LoVo (cell line): ENCODE data around the gene RAP1GAP.
"Not testable (repeated sequence)": the region's sequence is repeated elsewhere in the genome, so short reads cannot be mapped to it uniquely, and the experiment has no call there.

ENCODE experiments used
- DNase-seq: peaks from one replicate; pipeline ENCODE4 v3.0.0-alpha.2; 2016; ENCODE audit warnings: low spot score

The RAP1GAP gene

GRCh38 chr1:21677168-21677567 is 8.0 kb upstream of the RAP1GAP start:
- no peak for DNase-seq

DNA sequence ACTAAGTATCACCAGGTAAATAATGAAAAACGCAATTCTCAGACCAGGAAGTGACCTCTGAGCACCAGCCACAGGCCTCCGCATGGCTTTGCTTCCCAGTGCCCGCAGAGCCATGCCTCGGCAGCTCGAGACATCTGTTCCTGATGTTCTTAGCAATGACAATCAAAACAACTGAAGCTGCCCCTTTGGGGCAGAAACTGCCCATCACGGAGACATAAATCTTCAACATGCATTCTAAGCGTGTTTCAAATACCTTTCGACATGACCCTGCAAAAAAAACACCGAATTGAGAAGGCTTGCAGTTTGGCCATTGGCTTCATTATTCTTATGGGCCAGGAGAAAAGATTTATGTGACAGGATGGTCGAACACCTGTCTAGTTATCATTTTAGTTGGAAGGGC is 5.8 kb upstream of the RAP1GAP start:
- no peak for DNase-seq

DNA sequence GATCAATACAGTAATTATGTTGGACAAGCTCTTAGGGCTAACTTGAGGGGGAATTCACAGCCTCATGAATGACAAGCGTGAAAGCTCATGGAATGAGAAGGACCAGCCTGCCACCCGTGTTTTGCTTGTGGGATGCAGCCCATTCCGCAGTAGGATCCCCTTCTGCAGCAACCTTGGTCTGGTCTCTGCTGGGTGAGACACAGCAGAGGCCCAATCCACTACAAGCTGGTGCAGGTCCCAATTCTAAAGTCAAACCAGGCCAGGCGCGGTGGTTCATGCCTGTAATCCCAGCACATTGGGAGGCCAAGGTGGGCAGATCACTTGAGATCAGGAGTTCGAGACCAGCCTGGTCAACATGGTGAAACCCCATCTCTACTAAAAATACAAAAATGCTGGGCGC is 4.7 kb upstream of the RAP1GAP start:
- not testable (repeated sequence) for DNase-seq

GRCh38 chr1:21673277-21673780 is 4.2 kb upstream of the RAP1GAP start:
- no peak for DNase-seq

DNA sequence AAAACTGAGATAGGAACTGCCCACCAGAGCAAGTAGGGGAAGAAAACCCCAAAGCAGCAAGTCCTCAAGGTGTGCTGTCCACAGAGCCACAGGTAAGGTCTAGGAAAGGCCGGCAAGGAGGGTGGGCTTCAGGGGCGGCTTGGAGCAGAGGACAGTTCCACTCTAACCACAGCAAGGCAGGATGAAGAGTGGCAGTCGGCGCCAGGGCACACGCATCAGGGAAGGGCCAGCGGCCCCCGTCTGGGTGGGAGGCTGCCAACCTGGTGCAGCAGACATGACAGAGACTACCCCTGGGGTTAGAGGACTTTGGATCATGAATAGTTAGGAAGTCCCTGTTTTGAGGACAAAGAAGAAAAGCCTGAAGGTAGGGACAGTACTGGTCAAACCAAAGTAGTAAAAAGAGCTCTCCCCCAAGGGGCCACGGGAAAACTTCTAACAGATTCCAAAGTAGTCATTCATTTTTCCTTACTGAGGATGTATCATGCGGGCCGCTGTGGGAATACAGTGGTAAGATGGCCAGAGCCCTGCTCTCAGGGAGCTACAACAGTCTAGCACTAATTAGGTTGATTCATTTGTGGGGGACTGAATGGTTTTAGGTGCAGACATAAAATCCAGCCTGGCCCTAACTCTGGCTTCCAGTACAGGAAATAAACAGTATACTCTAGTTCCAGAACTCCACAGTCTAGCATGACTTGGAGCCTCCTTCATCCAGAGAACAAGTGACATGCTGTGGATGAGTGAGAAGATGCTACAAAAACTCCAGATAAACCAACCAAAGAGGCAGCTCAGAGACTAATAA is 3.5 kb upstream of the RAP1GAP start:
- DNase-seq = no peak

- DNase-seq = no peak
These were observed 2.8 kb upstream of the RAP1GAP start for GRCh38 chr1:21671915-21672314.

DNA sequence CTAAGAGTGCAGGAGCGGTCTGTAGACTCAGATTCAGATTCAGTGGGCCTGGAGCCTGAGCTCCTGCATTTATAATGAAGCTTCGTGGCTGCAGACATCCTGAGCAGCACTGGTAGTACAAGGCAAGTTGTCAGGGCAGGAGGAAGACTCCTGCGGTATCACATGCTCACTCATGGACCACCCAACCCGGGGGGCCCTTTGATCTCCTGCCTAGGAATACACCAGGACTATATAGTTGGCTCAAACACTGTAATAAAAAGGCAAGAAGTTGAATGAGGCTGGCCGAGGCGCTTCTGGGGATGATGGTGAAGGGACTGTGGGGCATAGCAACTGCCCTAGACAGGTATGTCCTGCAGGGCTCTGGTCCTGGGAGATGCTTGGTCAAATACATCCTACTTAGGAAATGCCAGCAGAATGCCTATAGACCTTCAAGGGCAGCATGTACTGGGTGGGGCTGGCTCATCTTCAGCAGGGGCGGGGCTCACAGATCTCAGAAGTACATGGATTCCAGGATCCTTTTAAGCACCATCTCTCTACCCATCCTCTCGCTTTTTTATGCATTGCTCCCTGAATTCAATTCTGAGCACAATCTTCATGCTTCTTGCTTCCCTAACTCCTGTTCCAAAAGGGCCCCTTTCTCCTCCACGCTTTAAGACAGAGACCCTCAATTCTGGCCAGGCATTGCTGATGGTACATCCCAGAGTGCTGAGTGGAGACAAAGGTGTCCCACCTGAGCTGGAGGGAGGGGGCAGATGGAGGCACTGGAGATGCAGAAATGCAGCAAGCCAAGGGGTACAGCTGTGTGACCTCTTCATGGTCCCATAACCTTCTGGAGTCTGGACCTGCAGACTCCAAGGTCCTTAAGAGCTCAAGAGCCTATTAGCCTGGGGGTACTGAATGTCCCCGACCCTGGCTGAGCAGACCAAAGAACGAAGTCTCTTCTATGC is 2.1 kb upstream of the RAP1GAP start:
- DNase-seq = no peak

GRCh38 chr1:21670059-21670881 is 1.1 kb upstream of the RAP1GAP start:
- no peak for DNase-seq

- no peak for DNase-seq
These were observed 253 bp downstream of the RAP1GAP start for GRCh38 chr1:21668951-21669257.

DNA sequence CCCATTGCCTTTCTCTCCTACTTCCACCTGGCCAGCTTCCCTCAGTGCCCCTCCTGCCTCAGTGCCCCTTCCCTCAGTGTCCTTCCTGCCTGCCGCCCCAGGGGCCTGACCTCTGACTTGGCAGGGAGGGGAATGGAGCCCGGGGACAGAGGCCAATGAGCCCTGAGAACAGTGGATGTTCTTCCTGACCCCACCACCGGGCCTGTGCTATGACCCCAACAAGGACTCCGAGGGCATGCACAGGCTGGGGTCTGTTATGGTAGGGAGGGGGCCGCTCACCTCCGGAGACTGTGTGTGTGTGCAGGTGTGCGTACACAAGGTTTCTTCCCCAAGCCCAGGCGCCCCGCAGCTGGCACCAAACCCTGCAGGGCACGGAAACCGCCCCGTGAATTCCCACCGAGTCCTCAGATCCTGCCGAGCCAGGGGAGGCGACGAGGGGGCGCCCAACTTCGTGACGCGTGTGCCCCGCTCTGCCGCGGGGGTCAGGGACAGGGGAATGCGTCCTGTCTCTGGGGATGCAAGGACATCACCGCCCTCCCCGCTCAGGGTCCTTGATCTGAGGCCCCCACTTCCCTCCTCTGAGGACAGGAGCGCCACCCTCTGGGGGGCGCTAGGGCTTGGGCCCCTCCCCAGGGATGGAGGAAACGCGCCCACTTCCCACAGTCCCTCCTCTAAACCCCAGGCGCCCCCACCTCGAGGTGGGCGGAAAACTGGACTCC is 766 bp downstream of the RAP1GAP start:
- DNase-seq = no peak

- no peak for DNase-seq
These were observed 1.6 kb downstream of the RAP1GAP start for GRCh38 chr1:21667348-21668231.

- DNase-seq = no peak
These were observed 2.4 kb downstream of the RAP1GAP start for GRCh38 chr1:21666576-21667320.

GRCh38 chr1:21665711-21666575 is 3.2 kb downstream of the RAP1GAP start:
- no peak for DNase-seq

- no peak for DNase-seq
These were observed 4.2 kb downstream of the RAP1GAP start for GRCh38 chr1:21664806-21665588.

- DNase-seq = no peak
These were observed 5.0 kb downstream of the RAP1GAP start for GRCh38 chr1:21663951-21664805.

DNA sequence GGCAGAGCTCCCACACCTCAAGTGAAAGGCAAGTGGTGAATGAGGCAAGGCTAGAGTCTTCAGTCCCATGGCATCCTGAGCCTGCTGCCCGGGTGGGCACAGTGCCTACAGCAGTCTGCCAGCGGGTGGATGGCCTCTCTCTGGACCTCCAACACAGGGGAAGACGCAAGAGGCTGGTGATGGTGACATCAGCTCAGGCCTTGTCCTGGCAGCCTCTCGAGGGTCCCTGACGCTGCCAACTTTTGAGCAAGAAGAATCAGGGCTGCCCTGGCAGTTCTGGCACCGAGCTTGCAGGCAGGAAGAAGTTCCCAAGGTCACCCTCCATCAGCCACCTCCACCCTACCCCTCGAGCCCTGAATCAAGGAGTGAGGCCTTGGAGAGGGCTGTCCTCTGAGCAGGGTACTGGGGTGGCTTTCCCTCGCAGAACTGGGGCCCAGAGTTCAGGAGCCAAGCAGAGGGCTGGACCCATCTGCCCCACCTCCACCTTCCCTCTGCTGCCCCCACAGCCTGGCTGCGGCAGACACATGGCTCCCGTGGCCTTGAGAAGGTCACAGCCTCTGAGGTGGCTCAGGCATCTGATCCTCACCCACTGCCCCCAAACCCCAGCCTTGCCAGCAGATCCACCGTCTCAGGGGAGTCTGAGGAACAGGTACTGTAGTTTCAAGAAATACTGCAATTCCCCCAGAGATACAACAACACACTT is 5.8 kb downstream of the RAP1GAP start:
- DNase-seq = no peak
